ENCODE data around the gene IP6K1.

- TF ChIP-seq ZNF565 (CRISPR knock-in tag; conservative IDR thresholded peaks at IDR 0.05; ENCODE audit: low read depth) (no peak), ZNF70 (CRISPR knock-in tag; IDR thresholded peaks at IDR 0.05) (no peak)
Observed at GRCh38 chr3:49807431-49808114, 21.2 kb upstream of the IP6K1 start.

Data from SK-N-SH treated with all-trans-retinoic acid at 6 μM for 48 hours (cell line).